Kidney capillary endothelial cell (primary cell): ENCODE measurements around the gene GIPC3.

Experiments used
- DNase-seq: peaks from one replicate; pipeline ENCODE4 v3.0.0-alpha.2; 2018; ENCODE audit warnings: low spot score

GIPC3 gene, protein sequence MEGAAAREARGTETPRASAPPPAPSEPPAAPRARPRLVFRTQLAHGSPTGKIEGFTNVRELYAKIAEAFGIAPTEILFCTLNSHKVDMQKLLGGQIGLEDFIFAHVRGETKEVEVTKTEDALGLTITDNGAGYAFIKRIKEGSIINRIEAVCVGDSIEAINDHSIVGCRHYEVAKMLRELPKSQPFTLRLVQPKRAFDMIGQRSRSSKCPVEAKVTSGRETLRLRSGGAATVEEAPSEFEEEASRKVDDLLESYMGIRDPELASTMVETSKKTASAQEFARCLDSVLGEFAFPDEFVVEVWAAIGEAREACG

GRCh38 chr19:3585301-3586126 lies at the start of gene GIPC3:
Gene GIPC3 (plus strand): TSS chr19:3585478. CDS start chr19:3585598, 120 bp downstream.
- no peak for DNase-seq

DNA sequence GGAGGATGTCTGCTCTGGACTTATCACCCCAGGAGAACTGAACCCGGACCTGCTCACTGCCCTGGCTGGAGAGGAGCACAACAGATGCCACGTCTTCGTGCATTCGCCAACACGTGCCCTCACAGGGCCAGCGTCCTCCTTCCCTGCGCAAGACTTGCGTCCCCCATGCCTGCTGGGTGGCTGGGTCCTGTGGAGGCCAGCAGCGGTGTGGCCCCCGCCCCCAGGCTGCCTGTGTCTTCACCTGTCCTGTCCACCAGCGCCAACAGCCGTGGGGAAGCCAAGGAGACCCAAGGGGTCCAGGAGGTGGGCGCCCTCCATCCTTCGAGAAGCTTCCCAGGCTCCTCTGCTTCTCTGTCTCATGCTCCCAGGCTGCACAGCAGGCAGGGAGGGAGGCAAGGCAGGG lies 49.7 kb upstream of the GIPC3 start:
- DNase-seq: no peak

DNA sequence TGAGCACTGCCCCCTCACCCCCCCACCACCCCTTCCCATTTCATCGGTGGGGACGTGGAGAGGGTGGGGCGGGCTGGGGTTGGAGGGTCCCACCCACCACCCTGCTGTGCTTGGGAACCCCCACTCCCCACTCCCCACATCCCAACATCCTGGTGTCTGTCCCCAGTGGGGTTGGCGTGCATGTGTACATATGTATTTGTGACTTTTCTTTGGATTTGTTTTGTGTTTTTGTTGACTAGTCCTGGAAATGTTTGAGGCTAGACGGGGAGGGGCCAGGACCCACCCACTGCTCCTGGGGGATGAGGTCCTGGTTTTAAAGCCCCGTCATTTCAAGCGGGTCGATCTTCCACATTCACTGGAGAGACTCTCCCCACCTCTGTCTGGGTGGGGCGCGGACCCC lies 49.3 kb upstream of the GIPC3 start:
- no peak for DNase-seq

GRCh38 chr19:3536429-3537100 lies 48.7 kb upstream of the GIPC3 start:
- DNase-seq: no peak

DNA sequence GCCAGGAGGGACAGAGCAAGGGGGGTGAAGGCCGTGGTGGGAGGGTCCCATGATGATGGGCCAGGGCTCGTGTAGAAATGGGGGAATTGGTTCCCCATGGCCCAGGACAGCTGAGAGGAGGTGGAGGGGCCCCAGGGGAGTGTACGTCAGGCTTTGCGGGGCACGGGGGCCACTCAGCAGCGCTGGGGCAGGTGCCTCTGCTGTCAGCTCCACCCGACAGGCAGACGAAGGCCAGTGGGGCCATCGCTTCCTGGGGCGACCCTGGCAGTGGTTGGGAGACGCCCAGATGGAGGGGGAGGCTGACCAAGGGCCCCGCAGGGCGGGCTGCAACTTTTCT lies 48.2 kb upstream of the GIPC3 start:
- DNase-seq: no peak

DNA sequence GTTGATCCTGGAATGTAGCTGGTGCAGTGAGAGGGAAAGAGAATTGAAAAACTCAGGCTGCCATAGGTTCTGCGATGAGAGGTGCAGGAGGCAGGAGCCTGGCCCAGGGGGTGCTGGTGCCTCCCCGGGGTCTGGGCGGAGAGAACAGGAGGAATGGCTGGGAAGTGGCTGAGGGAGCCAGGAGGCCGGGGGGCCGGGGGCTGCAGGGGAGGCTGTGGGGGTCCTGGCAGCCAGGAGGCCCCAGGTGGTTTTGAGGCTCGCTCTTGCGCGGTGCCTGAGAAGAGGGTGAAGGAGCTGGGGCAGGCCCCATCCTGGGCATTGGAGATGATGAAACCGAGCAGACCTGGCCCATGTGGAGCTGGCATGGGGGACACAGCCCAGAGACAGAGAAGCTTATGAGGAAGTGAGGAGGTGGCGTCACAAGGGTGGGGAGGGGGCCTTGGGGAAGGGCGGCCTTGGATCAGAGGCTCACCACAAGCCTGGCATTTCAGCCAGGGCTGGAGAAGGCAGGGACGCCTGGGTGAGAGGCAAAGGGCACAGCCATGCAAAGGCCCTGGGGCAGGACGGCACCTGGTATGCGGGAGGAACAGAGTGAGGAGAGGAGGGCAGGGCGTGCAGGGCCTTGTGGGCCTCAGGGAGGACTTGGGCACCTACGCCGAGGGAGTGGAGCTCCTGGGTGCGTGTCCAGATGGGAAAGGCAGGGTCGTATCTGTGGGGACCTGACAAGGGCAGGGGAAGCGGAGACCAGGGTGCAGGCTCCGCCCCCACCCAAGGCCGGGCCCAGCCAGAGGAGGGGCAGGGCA lies 47.6 kb upstream of the GIPC3 start:
- no peak for DNase-seq

DNA sequence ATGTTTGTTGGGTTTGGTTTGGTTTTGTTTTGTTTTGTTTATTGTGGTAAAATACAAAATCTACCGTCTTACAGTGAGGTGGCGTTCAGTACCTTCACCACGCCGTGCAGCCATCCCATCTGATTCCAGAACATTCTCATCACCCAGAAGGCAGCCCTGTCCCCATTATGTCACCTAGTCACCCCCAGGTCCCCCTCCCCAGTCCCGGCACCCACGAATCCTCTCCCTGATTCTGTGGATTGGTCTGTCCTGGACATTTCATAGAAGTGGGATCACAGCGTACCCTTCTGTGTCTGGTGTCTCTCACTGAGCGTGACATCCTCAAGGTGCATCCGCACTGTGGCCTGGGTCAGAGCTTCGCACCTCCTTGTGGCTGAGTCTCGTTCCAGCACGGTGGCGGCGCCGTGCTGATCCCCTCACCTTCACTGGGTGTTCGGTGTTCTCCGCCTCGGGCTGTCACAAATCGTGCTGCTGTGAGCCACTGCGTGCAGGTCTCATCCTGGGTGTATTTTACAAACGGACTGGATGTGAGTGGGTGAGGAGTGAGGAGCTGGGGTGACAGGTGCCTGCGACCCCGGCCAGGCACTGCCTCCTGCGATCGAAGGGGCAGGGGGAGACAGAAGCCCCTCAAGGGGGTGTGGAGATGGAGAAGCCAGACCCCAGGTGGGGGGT lies 46.9 kb upstream of the GIPC3 start:
- DNase-seq: no peak

- DNase-seq: no peak
These were observed 46.1 kb upstream of the GIPC3 start, which contains the start of gene TEKTIP1 for GRCh38 chr19:3538965-3539755. Gene TEKTIP1 (plus strand): TSS chr19:3539174. CDS start chr19:3539178, 4 bp downstream.

DNA sequence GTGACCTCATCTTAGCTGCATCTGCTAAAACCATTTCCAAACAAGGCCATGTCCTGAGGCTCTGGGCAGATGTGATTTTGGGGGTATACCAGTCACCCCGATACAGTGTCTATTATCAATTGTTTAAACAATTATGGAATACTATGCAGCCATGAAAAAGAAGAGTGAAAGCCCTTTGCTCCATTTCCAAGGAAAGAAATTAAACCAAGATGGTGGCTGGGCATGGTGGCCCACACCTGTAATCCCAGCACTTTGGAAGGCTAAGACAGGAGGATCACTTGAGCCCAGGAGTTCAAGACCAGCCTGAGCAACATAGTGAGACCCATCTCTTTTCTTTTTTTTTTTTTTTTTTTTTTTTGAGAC lies 45.5 kb upstream of the GIPC3 start:
- DNase-seq: no peak

GRCh38 chr19:3543150-3544057 lies 41.9 kb upstream of the GIPC3 start:
- DNase-seq: no peak

- DNase-seq: no peak
These were observed 41.3 kb upstream of the GIPC3 start for GRCh38 chr19:3544058-3544376.

DNA sequence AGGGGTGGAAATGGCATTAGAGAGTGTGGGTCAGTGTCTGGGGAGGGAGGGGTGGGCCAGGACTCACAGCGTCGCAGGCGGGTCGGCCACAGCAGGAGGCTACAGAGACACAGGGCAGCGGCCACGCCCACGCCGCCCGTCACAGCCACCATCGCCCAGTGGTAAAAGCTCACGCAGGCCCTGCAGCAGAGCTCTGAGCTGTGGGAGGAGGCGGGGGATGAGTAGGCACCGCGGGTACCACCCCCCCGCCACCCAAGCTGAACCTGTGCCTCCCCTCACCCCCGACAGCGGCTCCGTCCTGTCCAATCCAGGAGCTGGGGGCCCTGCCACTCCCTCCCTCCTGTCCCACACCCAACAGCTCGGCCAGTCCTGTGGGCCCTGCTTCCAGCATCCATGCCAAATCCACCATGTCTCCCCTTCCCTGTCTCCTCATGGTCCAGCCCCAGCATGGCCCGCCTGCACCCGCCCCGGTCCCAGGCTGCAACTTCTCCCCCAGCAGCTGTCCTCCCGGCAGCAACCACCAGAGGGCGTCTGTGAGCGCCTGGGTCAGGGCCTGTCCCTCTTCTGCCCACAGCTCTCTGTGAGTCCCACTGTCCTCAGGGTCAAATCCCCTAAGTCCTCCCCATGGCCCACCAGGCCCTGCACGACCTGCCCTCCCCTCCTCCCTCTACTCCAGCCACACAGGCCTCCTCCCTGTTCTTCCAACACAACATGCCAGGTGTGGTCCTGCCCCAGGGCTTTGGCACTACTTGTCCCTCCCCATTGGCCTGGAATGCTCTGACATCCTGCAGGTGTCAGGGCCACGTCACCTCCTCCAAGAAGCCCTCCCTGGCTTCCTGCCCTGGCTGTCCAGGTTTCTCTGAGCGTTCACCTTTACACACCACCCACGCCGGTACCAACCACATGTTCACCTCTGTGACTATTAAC lies 40.3 kb upstream of the GIPC3 start:
- peak; percentile 52 for DNase-seq

- DNase-seq: no peak
These were observed 39.6 kb upstream of the GIPC3 start for GRCh38 chr19:3545669-3546034.

GRCh38 chr19:3546119-3546518 lies 39.2 kb upstream of the GIPC3 start:
- DNase-seq: no peak

DNA sequence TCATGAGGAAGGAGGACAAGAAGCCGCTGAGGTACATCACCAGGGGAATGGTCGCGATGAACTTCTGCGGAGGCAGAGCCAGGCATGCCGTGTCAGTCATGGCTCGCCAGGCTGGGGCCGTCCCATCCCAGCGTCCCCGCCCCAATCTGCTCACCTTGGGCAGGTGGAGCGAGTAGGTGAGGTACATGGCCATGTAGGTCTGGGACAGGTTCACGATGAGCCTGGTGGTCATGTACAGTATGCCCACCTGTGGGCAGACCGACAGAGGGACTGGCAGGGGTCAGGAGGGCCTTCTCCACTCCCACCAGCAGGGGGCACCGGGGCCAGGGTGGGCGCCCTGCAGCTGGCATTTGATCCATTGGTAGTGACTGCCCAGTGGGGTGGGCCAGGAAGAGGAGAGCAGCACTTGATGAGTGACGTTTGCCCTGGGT lies 38.0 kb upstream of the GIPC3 start:
- peak; percentile 33 for DNase-seq

- no peak for DNase-seq
These were observed 37.5 kb upstream of the GIPC3 start for GRCh38 chr19:3547767-3548282.

DNA sequence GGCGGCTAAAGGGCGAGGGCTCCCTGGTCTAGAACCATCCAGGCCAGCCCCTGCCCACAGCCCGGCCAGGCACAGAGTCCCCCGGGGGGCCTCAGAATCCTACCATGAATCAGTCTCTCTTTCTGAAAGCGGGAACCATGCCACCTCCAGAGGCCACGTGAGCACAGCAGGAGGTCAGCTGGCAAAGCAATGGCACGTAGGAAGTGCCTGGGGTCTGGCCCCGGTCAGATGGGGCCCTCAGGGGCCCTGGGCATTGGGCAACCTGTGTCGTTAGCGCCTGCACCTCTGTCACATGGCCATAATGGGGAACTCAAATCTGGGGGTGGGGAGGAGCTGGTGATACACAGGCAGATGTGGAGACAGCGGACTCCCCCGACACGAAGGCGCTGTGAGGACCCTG lies 36.7 kb upstream of the GIPC3 start:
- no peak for DNase-seq

- no peak for DNase-seq
These were observed 35.5 kb upstream of the GIPC3 start for GRCh38 chr19:3549816-3550215.
